Activated CD4-positive, alpha-beta T cell treated with anti-CD3 and anti-CD28 coated beads for 4 hours (primary cell): ENCODE results near the gene IMPG1.

Experiments
- DNase-seq, 2 donors: peaks; one replicate each; pipeline ENCODE4 v3.0.0-alpha.2; 2020

IMPG1 gene

GRCh38 chr6:75892384-75892783 lies 180.1 kb downstream of the IMPG1 start:
- no peak for DNase-seq

GRCh38 chr6:75884822-75885221 lies 187.6 kb downstream of the IMPG1 start:
- DNase-seq, result no peak

- DNase-seq, result no peak
Measured at GRCh38 chr6:75882734-75883133, 189.7 kb downstream of the IMPG1 start.

GRCh38 chr6:75880305-75880704 lies 192.2 kb downstream of the IMPG1 start:
- DNase-seq, result no peak

- DNase-seq, result no peak
Measured at GRCh38 chr6:75876152-75876551, 196.3 kb downstream of the IMPG1 start.

- DNase-seq, result no peak
Measured at GRCh38 chr6:75874224-75874623, 198.2 kb downstream of the IMPG1 start.
